ENCODE measurements around the gene FXR1.
A peak's percentile ranks its signal among the peaks of the same experiment; 100 is the strongest.
"Not testable (repeated sequence)": the region's sequence is repeated elsewhere in the genome, so short reads cannot be mapped to it uniquely, and the experiment has no call there.

Gene FXR1

DNA sequence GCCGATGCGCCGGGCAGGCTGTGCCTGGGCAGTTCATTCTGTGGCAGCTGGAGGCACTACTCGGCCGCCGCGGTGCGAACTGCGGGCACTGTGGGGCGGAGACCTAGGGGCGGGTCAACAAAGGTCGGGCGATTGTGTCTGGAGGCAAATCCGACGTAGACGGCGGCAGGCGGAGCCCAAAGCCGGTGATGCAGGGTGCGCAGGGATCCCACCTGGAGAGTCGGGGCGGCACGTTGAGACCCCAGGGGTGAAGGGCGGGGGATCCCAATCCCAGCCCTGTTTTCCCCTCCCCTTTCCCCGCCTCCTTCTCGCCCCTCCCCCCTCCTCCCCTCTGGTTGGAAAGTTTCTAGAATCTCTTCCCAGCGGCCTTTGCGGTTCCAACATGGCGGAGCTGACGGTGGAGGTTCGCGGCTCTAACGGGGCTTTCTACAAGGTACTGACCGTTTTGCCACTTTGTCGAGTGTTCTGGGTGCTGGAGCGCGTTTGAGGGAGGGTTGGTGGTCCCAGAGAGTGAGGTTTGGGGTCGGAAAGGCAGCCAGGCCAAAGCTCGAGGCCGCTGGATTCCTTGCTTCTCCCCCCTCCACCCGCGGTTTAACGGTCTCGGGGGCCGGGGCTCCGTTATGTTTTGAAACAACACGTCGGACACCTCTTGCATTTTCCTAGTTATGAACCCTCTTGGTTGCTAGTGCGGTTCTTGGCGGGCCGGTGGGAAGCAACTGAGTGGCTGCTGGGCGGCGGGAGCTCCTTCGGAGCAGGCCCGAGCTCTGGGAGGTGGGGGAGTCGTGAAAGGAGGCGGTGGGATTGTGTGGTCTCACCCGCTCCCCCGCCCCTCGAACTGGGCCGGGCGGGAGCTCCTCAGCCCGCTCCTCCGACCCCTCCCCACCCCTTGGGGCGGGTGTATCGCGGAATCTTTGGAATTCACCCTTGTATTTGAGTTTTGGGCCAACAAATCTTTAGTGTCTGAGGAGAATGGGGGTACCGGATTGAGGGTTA, at the start of gene FXR1:
Gene FXR1, plus strand, starts transcription at position 367 of the 993 bp plus-strand sequence. Its CDS starts 16 bp downstream, at position 383.
- peak; percentile 94 for DNase-seq

DNA sequence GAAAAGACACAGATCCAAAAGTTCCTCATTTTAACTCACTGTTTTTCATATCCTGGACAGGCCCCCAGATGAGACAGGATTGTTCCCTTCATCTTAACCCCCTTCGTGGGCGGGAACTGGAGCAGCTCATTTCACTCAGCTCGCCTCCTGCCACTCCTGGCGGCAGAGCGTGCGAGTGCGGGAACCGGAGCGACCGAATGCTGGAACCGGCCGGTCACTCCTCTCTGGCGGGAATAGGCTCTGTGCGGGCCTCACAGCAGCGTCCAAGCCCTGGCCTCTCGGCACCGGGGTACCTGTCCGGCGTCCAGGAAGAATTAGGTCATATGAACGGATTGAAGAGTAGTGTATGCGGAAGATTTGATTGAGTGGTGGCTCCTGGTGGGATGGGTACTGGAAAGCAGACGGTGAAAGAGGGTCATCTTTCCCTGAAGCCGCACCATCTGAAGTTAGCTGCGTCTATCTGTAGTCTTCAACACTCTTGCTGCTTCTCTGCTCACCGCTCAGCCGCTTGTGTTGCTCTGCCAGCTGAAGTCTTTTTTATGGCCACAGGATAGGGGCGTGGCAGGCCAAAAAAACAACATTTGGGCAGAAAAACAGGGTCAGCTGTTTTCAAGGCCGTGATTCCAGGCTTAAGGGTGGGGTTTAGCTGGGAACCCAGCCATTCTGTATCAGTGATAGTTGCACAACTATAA, 42.3 kb upstream of the FXR1 start:
- no peak for DNase-seq

DNA sequence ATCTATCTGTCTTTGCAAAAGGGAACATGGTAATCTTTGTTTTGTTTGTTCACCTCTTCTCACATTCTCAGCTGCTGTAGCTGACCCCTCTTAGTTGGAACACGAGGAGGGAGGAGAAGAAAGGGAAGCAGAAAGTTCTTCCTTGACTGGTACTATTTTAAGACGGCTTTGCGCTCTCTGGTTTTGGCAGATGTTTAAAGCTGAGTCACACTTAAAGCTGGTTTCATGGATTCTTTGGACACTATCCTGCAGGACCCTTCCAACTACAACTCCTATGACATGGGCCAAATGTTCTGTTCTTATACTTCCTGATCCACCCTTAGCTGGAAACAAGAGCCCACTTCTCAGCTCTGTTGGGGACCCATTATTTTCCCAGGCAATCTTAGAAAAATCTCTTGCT, 40.6 kb upstream of the FXR1 start:
- no peak for DNase-seq

DNA sequence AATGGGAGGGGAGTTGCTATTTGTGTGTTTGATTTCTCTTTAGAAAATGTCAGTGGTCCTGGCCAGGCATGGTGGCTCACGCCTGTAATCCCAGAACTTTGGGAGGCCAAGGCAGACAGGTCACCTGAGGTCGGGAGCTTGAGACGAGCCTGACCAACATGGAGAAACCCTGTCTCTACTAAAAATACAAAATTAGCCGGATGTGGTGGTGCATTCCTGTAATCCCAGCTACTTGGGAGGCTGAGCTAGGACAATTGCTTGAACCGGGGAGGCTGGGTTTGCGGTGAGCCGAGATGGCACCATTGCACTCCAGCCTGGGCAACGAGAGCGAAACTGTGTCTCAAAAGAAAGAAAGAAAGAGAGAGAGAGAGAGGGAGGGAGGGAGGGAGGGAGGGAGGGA, 40.0 kb upstream of the FXR1 start:
- not testable (repeated sequence) for DNase-seq

DNA sequence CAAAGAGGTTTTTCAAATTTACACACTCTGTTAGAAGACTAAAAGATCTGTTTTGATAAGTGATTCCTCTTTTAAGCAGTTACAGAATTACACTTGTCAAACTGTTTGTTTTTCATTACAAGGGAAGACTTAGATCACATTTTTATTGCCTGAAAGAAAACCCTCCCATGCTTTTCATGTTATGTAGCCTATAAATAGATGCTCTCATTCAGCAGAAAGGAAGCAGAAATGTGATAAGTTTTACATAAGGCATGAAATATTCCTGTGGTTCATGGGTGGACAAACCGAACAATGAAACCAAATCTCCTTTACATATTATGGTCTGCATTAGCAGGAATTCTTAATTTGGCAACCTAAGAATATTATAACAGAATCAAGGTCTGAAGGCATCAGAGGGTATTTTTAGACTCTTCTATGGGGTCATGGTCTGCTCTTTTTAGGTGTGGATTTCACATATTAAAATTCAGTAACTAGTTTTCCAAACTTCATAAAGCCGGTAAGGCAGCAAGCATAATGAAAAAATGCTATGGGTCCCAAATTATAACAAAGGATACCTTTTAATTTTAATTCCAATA, 37.3 kb upstream of the FXR1 start:
- no peak for DNase-seq

DNA sequence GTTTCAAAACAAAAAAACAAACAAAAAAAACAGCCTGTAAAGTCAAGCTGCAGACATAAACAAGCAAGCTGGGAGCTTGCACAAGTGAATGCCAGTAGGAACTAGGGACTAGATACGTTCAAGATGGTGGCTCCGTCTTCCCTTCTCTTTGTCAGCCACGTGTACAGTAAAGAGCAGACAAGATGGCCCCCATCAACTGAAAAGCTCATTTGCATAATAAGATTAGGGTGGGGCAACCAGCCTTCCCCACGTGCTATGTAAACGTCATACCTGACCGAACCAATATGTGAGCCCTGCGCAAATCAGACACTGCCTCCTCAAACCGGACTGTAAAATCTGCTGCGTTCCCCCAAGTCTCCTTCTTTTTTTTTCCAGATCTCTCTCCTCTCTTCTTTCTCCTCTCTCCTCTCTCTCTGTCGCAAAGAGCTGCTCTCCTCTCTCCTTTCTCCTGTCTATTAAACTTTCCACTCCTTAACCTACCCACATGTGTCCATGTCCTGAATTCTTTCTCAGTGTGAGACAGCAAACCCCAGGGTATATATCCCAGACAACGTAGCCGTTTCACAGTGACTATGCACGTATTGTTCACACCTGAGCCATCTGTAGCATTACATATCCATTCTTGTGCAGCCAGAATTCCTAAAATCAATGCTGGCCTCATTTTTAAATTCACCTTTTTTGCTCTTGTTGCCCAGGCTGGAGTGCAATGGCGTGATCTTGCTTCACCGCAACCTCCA, 31.2 kb upstream of the FXR1 start:
- no peak for DNase-seq

DNA sequence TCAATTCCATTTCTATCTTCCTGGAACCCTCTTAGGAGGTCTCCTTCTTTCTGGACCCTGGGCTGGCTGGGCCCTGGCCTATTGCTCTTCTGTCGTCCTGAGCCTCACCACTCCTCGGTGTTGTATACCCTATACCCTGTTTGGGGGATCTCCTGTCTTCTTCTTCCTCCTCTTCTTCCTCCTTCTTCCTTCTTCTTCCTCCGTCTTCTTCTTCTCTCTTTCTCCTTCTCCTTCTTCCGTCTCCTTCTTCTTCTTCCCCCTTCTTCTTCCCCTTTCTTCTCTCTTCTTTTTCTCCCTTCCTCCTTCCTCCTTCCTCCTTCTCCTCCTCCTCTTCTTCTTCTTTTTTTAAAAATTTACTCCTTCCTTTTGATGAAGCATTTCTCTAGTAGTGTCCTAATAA, 30.4 kb upstream of the FXR1 start:
- no peak for DNase-seq

DNA sequence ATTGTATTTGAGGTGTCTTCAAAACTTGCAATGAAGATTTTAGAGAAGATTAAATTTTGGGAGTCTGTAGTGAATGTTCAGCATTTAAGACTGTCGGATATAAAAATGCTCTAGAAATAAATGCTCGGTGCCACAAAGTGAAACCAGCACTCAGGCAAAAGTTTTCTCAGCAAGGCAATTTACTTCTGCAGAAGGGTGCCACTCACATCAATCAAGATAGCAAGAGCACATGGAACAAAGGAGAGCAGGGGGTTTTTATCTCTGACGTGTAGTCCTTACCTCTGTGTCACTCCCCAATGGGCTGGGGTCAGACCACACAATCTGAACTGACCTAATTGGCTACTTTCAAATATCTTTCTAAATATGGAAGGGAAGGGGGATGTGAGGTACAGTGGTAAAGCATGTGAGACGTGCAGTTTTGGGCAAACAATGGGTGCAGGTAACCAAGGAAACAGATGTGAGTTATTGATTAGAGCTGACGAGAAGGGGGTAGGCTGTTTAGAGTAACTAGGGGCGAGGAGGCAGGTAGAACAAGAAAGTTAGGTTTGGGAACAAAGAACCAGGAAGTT, 23.4 kb upstream of the FXR1 start:
- DNase-seq = no peak

DNA sequence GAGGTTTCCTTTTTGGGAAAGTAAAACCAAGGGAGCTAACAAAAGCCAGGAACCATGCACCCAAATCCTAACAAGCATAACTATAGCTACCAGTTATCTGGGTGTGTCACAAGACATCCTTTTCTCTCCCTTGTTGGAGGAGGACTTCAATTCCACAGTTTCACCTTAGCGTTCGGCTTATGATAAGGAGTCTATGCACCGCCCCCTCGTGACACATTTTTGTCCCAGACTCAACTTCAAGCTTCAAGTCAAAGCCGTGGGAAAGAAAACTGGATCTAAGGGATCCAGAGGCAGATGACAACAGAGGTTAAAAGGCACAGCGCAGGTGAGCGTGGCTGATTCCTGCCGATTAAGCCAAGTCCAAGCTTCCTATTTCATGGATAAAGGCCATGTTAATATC, 13.9 kb upstream of the FXR1 start:
- DNase-seq = no peak

DNA sequence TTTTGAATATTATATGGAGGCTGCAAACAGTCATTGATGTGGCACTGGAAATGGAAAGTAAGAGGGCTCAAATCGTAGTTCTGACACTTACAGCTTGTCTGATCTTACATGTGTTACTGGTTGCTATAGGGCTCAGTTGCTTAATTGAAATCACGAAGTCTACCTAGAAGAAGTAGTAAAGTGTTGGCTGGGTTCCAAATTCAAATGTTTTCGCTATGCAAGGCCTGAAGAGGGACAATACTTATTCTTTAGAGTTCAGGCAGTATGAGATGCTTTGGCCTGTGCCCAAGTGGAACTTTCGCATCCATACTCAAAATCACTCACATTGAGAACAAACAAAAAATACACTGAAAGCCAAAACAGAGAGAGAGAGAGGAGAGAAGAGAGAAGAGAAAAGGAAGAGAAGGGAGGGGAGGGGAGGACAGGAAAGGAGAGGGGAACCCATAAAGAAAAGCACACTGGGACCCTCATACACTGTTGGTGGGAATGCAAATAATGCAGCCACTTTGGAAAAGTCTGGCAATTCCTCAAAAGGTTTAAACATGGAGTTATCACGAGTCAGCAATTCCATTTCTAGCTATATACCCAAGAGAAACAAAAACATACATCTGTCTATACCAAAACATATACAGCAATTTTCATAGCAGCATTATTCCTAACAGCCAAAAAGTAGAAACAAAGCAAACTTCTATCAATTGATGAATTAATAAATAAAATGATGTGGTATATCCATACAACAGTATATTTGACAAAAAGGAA, 2.9 kb upstream of the FXR1 start:
- no peak for DNase-seq

DNA sequence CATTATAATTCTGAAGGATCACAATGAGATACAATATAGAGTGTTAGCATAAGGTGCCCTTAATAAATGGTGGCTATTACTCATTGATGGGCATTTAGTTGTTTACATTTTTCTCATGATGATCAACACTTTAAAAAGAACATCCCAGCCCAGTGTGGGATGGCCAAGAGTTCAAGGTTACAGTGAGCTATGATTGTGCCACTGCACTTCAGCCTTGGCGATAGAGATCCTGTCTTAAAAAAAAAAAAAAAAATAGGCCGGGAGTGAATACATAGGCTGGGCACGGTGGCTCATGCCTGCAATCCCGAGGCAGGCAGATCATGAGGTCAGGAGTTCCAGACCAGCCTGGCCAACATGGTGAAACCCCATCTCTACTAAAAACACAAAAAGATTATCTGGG, 1.6 kb upstream of the FXR1 start:
- no peak for DNase-seq

DNA sequence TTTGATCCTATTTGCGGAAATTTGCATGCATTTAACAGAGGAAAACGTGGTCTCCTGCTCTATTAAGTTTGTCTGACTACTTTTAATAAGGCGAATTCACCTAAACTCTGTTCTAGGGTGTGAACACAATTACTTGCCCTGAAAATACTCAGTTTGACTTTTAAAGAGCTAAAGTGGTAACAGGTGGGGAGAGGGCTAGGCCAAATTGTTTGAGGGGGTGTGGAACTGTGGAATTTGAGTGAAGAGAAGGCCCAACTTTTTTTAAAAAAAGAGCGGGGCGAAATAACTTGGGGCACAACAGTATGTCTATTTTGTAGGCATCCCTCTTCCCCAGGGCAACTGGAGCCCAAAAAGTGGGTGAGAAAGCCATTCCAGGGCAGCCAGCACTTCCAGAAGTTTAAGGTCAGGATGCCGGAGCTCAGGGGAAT, 580 bp upstream of the FXR1 start:
- no peak for DNase-seq

DNA sequence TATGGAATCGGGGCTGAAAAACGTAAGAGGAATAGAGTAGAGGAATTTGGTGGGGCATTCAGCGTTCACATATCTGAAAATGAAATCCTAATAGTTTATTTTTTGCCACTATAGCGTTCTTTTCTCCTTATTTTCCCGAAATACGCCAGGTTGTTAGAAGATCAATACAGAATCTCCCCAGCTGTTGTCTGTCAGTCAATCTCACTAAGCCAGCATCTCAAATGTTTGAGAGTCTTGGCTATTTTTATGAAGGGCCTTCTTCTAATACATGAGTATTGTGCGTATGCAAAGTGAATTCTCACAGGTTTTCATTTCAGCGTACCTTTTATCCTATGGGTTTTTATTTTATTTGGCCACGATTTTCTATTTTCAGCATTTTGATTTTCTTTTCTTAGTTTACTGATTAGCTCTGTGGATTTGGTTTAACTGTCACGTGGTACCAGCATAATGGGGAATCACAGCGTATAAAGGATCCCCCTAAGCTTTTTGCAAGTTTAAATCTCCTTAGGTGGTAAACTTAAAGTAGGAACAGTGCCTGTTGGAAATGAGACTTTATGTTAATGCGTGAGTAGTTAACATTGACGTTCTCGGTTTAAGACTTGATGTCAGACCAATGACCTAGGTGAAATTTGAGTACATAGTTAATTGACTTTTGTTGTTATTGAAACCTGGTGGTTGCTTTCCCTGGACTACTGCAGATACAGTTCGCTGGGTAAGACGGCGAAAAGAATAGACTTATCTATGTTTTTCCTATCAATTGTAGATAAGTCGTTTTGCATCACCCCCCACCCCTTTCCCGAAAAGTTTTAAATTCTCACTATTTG, 1.3 kb downstream of the FXR1 start:
- no peak for DNase-seq

DNA sequence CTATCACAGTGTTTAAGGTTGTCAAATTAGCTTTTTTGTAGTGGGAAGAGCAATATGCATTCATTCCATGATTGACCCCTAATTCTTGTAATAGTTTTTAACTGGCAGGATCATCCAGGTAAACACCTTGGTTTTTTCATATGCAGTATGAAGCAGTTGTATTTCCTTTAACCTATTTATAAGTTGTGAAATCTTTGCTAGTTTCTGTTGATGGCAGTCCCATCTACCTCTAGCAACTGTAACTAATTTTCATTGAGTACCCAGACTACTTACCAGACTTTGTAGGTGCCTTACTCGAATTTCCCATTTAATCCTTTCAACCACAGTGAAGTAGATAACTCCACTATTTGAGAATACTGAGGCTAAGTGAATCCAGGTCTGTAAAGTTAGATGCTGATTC, 6.1 kb downstream of the FXR1 start:
- DNase-seq = no peak

DNA sequence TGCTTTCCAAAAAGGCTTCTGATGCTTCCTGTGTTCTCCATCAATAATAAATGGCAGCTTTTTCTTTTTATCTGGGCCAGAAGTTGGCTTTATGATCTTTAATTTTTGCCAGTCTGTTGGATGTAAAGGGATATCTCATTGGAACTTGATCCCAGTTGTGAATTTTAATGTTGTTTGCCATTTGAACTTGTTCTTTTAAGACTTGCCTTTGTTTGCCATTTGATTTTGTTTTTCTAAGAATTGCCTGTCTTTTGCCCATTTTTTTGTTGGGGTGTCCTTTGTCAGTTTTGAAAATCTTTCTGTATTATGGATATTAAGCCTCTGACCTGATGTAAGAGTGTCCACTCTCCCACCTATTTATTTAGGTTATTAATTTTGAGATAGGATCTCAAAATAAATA, 9.8 kb downstream of the FXR1 start:
- DNase-seq = no peak

DNA sequence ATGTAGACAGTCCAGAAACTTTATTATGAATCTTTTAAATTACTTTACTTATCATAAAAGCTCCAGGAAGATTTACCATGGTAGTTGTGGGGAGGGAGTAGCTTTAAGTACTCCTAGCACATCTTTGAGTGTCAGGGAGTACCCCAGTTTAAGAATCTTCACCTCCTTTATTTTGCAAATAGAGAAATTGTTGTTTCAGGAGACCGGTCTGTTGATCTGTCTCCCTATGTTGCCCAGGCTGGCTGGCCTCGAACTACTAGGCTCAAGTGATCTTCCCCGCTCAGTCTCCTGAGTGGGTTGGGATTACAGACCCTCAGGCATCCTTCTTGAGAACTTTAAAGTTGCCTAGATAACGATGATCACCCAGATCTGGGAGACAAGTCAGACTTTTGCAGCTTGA, 11.1 kb downstream of the FXR1 start:
- no peak for DNase-seq

DNA sequence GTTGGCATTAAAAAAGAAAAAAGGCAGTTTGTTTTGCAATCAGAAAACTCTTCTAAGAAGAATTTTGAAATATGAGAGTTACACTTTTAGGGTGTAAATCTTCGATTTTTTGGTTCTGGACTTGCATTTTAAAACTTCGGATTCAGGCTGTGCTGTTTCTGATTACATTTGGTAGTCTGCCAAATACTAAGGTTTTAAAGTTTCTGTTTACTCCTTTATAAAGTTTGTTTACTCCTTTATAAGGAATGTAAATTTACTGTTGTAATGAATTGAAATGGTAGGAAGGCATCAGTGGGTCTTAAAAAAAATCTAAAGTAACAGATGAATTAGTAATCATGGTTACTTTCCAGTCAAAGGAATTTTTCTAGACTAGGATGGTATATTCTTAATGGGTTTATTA, 14.1 kb downstream of the FXR1 start:
- DNase-seq = no peak

DNA sequence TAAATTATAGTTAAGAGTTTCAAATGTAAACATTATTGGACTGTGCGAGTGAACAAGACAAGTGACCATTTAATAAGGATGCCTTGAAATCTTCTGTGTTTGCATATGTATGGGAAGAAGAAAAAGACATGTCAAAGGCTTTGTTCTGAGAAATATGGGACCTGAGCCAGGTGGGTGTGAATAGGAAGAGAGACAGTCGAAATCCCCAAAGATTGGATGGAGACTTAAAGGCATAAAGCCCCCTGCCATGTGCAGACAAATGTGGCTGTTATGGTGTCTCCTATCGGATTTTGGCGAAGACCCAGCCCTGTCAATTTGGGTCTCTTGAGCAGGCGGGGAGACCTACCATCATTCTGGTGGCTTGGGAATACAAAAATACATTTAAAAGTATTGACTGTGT, 16.9 kb downstream of the FXR1 start:
- no peak for DNase-seq

DNA sequence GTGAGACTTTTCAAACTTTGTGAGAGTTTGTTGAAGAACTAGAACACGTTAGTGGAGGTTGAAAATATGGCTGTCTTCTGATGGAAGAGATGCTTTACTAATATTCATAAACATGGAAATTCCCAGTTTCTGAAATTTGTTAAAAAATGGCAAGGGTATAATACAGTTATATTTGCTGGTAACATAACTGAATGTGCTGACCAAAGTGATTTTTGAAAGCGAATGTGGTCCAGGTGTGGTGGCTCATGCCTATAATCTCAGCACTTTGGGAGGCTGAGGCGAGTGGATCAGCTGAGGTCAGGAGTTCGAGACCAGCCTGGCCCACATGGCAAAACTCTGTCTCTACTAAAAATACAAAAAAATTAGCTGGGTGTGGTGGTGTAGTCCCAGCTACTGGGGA, 18.1 kb downstream of the FXR1 start:
- no peak for DNase-seq

DNA sequence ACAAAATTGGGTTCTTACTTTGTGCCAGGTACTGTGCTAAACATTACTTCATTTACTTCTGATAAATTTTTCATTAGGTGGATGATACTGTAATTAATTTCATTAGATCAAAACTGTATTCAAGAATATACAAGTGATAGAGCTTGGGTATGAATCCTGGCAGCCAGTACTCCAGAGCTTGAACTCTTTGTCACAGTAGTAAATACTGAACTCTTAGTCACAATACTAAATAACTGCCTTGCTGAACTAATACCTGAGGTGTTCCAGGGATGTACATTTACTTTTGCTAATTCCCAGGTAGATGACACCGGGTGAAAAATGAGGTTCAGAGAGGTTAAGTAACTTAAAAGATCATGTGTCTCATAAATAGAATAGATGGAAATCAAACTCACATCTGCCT, 20.3 kb downstream of the FXR1 start:
- no peak for DNase-seq

DNA sequence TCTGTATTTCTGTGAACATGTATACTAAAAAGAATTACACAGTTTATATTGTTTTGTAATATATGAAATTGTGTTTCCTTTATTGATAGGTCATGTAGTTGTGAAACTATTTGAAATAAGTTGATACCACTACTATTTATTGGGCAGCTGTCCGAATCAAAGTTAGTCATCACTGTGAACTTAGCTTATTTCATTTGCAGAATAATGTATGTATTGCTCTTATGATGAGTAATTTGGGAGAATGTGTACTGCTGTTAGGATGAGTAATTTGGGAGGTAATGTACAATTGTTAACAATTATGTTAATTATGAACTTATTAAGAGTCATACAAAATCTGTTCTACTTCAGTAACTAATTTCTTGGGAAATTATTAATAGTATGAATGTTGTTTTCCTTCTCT, 22.2 kb downstream of the FXR1 start:
- no peak for DNase-seq

All from stimulated activated CD4-positive, alpha-beta T cell treated with anti-CD3 and anti-CD28 coated beads, Interleukin-1b, Interleukin-23, amount 100 ng/mL, for 48 hours (primary cell).